ENCODE measurements around the gene SDHAF1. TPM values are rescaled to one million over a fixed set of nuclear protein-coding genes. Genes with fewer than 3 reads are reported as not detected.
"Not testable (repeated sequence)": the region's sequence is repeated elsewhere in the genome, so short reads cannot be mapped to it uniquely, and the experiment has no call there.

SDHAF1 gene
- total RNA-seq, 1 donor from 2014 or later, result 17.7 TPM

DNA sequence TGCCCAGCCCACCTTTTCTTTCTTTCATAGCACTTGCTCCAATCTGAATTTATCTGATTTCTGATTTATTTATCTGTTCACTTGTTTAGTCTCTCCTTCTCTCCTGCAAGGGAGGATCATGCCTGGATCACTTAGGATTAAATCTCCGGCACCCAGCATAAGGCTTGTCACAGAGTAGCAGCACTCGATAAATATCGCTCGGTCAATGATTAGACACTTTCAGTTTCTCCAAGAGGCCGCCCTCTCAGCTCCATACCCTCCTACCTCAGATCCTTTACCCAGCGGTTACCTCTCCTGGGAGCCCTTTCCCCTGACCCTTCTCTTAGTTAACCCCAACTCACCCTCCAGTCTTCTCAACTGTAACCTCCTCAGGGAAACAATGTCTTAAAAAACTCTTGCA lies 36.3 kb downstream of the SDHAF1 start:
- peaks cover 5% of the 10 kb centered on the region for H3K9me3 Mint-ChIP-seq (ENCODE audit: unreplicated experiment)
- TF ChIP-seq CTCF (IDR thresholded peaks at IDR 0.05; ENCODE audit: partially characterized antibody, unreplicated experiment), result no peak
- no peak for DNase-seq
- H3K4me1 Mint-ChIP-seq (ENCODE audit: low read depth, unreplicated experiment), result peaks cover 3% of the 10 kb centered on the region
- H3K27me3 Mint-ChIP-seq (ENCODE audit: unreplicated experiment), result peaks cover 11% of the 10 kb centered on the region
- peak overlapping the region; percentile 92 for H3K4me3 Mint-ChIP-seq (ENCODE audit: unreplicated experiment)
- no peaks in the 10 kb centered on the region for H3K36me3 Mint-ChIP-seq (ENCODE audit: unreplicated experiment)
- H3K27ac Mint-ChIP-seq (ENCODE audit: unreplicated experiment), result peak overlapping the region; percentile 9

- Mint-ChIP-seq H3K27ac (ENCODE audit: unreplicated experiment) (peak within 1 kb of the TSS; percentile 70), H3K4me3 (ENCODE audit: unreplicated experiment) (peak within 1 kb of the TSS; percentile 92), H3K27me3 (ENCODE audit: unreplicated experiment) (peaks cover 13% of the 10 kb centered on the region), H3K9me3 (ENCODE audit: unreplicated experiment) (peaks cover 5% of the 10 kb centered on the region), H3K4me1 (ENCODE audit: low read depth, unreplicated experiment) (peaks cover 3% of the 10 kb centered on the region), H3K36me3 (ENCODE audit: unreplicated experiment) (no peaks in the 10 kb centered on the region)
- peak; percentile 89 for DNase-seq
- TF ChIP-seq CTCF (IDR thresholded peaks at IDR 0.05; ENCODE audit: partially characterized antibody, unreplicated experiment), result peak; percentile 13
Observed at GRCh38 chr19:36032251-36033104, 37.5 kb downstream of the SDHAF1 start, which contains the start of gene CLIP3. Gene CLIP3 (minus strand): TSS chr19:36032873. CDS start chr19:36032357, 516 bp downstream.

DNA sequence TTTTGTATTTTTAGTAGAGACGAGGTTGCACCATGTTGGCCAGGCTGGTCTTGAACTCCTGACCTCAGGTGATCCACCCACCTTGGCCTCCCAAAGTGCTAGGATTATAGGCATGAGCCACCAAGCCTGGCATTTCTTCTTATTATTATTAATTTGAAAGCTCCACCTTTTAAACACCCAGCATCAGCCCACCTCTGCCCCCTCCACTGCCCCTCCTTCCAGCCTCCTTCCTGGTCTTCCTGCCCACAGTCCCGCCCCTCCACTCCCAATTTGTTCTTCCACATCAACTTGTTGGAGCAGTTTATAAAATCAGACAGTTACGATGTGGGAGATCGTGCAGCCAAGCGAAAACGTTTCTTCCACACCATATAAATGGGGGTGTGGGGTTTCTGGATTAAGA lies 45.5 kb downstream of the SDHAF1 start:
- TF ChIP-seq CTCF (IDR thresholded peaks at IDR 0.05; ENCODE audit: partially characterized antibody, unreplicated experiment), result no peak
- peaks cover 9% of the 10 kb centered on the region for H3K27me3 Mint-ChIP-seq (ENCODE audit: unreplicated experiment)
- H3K4me3 Mint-ChIP-seq (ENCODE audit: unreplicated experiment), result no peak overlapping the region

DNA sequence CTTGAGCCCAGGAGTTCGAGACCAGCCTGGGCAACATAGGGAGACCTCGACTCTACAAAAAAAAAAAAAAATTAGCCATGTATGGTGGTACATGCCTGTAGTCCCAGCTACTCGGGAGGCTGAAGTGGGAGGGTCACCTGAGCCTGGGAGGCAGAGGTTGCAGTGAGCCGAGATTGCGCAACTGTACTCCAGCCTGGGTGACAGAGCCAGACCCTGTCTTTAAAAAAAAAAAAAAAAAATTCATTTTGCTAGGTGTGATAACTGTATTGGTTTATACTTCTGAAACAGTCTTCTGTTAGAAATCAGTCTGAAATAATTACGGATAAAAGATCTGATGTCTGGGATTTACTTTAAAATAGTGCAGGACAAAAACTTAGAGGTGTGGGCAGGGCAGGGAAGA lies 46.1 kb downstream of the SDHAF1 start:
- not testable (repeated sequence) for H3K27ac Mint-ChIP-seq (ENCODE audit: unreplicated experiment)

More for the DNA sequence above, 45.5 kb downstream of the SDHAF1 start:
- Mint-ChIP-seq H3K27ac (ENCODE audit: unreplicated experiment) (no peak overlapping the region), H3K36me3 (ENCODE audit: unreplicated experiment) (no peaks in the 10 kb centered on the region), H3K9me3 (ENCODE audit: unreplicated experiment) (no peaks in the 10 kb centered on the region), H3K4me1 (ENCODE audit: low read depth, unreplicated experiment) (no peaks in the 10 kb centered on the region)
- DNase-seq, result no peak

GRCh38 chr19:36041831-36042230 lies 46.8 kb downstream of the SDHAF1 start:
- H3K4me1 Mint-ChIP-seq (ENCODE audit: low read depth, unreplicated experiment), result no peaks in the 10 kb centered on the region
- no peak for TF ChIP-seq CTCF (IDR thresholded peaks at IDR 0.05; ENCODE audit: partially characterized antibody, unreplicated experiment)
- no peak overlapping the region for H3K4me3 Mint-ChIP-seq (ENCODE audit: unreplicated experiment)
- H3K27me3 Mint-ChIP-seq (ENCODE audit: unreplicated experiment), result peaks cover 9% of the 10 kb centered on the region
- H3K27ac Mint-ChIP-seq (ENCODE audit: unreplicated experiment), result no peak overlapping the region
- no peaks in the 10 kb centered on the region for H3K36me3 Mint-ChIP-seq (ENCODE audit: unreplicated experiment)
- H3K9me3 Mint-ChIP-seq (ENCODE audit: unreplicated experiment), result no peaks in the 10 kb centered on the region
- no peak for DNase-seq

More for the DNA sequence above, 46.1 kb downstream of the SDHAF1 start:
- not testable (repeated sequence) for H3K4me1 Mint-ChIP-seq (ENCODE audit: low read depth, unreplicated experiment); H3K36me3 Mint-ChIP-seq (ENCODE audit: unreplicated experiment); H3K4me3 Mint-ChIP-seq (ENCODE audit: unreplicated experiment); DNase-seq; H3K9me3 Mint-ChIP-seq (ENCODE audit: unreplicated experiment); H3K27me3 Mint-ChIP-seq (ENCODE audit: unreplicated experiment)

All from glutamatergic neuron (in vitro differentiated cells).